NCI-H146 treated with DMSO at 0.1 percent for 48 hours (cell line): ENCODE results near the gene UFSP2.

ENCODE experiments used
- DNase-seq: peaks from one replicate; lab custom pipeline; 2025; ENCODE audit not compliant: unreplicated experiment; lab: John Stamatoyannopoulos, UW

UFSP2 gene

DNA sequence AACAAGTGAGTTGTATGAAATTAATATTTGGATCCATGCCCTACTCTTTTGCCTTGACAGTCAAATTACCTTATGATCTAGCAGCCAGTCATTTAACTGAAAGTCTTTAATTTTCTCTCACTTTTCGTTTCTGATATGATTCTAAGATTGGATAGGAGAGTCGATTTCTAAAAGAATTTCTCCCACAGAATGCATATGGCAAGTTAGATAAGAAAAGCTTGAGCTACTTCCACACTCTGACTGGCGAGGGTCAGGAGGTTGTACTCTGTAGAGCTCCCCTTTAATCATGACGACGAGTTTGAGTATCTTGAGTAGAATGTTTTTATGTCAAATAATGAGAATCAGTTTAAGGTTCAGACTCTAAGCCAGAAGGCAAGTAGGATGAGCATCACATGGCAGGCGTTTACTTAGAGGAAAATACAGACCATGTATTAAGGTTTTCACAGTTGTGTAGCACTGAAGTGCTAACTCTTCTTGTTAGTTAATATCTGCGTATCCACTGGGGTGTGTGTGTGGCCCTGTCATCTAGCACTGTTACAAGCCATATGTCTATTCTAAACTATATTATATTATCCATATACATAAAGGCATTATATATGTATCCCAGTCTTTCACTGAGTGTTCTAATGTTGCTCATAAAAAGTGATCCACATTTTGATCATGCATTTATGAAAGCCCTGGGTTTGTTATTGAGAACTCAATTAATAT, 67.9 kb downstream of the UFSP2 start:
- DNase-seq = no peak

GRCh38 chr4:185357211-185357610, 68.6 kb downstream of the UFSP2 start:
- no peak for DNase-seq

- no peak for DNase-seq
These were observed 73.0 kb downstream of the UFSP2 start for GRCh38 chr4:185352741-185353140.

DNA sequence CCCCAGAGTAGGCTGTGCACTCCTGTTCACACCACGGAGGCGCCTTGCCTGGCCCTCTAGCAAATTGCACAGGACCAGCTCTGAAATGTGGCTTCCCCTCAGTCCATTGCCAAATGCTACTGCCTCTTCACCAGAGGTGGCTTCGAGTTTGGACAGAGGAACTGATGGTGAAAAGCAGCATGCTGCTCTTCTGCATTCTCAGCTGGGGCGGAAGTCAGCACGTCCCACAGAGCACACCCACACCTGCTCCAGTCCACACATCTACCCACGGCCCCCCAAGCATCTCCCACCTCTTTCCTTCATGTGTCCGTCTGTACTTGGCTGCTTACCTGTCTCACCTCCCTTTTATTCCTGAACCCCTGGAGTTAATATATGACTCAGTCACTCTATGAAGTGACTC, 73.6 kb downstream of the UFSP2 start:
- no peak for DNase-seq

- DNase-seq = no peak
These were observed 74.1 kb downstream of the UFSP2 start for GRCh38 chr4:185351691-185352090.
